HepG2 (cell line): ENCODE data around the gene PRDM15. TPM values are rescaled to one million over a fixed set of nuclear protein-coding genes. Genes with fewer than 3 reads are reported as not detected.

ENCODE experiments used
- ATF7-NPFF ChIP-seq: sonication (generic); formaldehyde crosslinking; IDR thresholded peaks from 2 replicates; pipeline ENCODE4 v1.8.1; 2023; ENCODE audit warnings: mild to moderate bottlenecking, low read depth, missing genetic modification reagents, moderate library complexity
- CBX1 ChIP-seq: IDR thresholded peaks from one replicate; pipeline ENCODE4 v1.6.1; 2016; ENCODE audit warnings: antibody characterized with exemption, low read depth
- ETS1 ChIP-seq: sonication (generic); formaldehyde crosslinking; IDR thresholded peaks from 2 replicates; pipeline ENCODE4 v1.4.0; 2020; ENCODE audit warnings: missing genetic modification reagents
- ETV6 ChIP-seq: sonication (generic); formaldehyde crosslinking; conservative IDR thresholded peaks from 2 replicates; pipeline ENCODE4 v1.4.0; 2020; ENCODE audit warnings: missing genetic modification reagents
- FIP1L1 ChIP-seq: fragments of 200-400 bp; formaldehyde crosslinking; IDR thresholded peaks from 2 replicates; pipeline ENCODE4 v1.6.1; 2018; ENCODE audit warnings: low read depth, mild to moderate bottlenecking, low read length, moderate library complexity, borderline replicate concordance; ENCODE audit not compliant: insufficient read depth
- FOXJ3 ChIP-seq: sonication (generic); formaldehyde crosslinking; IDR thresholded peaks from 2 replicates; pipeline ENCODE4 v1.4.0; 2020; ENCODE audit warnings: missing genetic modification reagents, mild to moderate bottlenecking, borderline replicate concordance
- FOXO4 ChIP-seq: sonication (generic); formaldehyde crosslinking; conservative IDR thresholded peaks from 2 replicates; pipeline ENCODE4 v1.8.1; 2023; ENCODE audit warnings: missing genetic modification reagents
- HNRNPH1 ChIP-seq: fragments of 200-400 bp; formaldehyde crosslinking; optimal IDR thresholded peaks from 2 replicates; pipeline ENCODE3; 2017; ENCODE audit warnings: mild to moderate bottlenecking, low read depth, low read length
- JDP2 ChIP-seq: sonication (generic); formaldehyde crosslinking; IDR thresholded peaks from 2 replicates; pipeline ENCODE4 v1.8.1; 2022; ENCODE audit warnings: missing genetic modification reagents, borderline replicate concordance
- MXI1 ChIP-seq: IDR thresholded peaks from 3 replicates; pipeline ENCODE4 v1.6.1; 2012; ENCODE audit warnings: low read depth, low read length, inconsistent platforms, borderline replicate concordance
- MYNN ChIP-seq: sonication (generic); formaldehyde crosslinking; IDR thresholded peaks from 2 replicates; pipeline ENCODE4 v1.4.0; 2020; ENCODE audit warnings: mild to moderate bottlenecking, low read depth, missing genetic modification reagents
- NCOR1 ChIP-seq: fragments of 200-600 bp; sonication (generic); IDR thresholded peaks from 2 replicates; pipeline ENCODE4 v1.7.0; 2017; ENCODE audit warnings: antibody characterized with exemption, low read length, borderline replicate concordance
- NR2F1 ChIP-seq, 2 experiments: fragments of 450-650 bp in 1 of 2; formaldehyde crosslinking in 1 of 2; IDR thresholded peaks; 2 replicates each; pipeline versions ENCODE4 v1.5.0 to v1.6.1; 2016 to 2020; ENCODE audit warnings: mild to moderate bottlenecking in 1 of 2, missing compliant biosample characterization in 1 of 2, missing genetic modification reagents in 1 of 2, moderate library complexity in 1 of 2
- SIX4 ChIP-seq: sonication (generic); formaldehyde crosslinking; IDR thresholded peaks from 2 replicates; pipeline ENCODE4 v1.4.0; 2020; ENCODE audit warnings: missing genetic modification reagents
- SKI ChIP-seq: fragments of 450-650 bp; IDR thresholded peaks from one replicate; pipeline ENCODE4 v1.6.1; 2018; ENCODE audit warnings: mild to moderate bottlenecking; ENCODE audit not compliant: partially characterized antibody
- TEAD3 ChIP-seq: optimal IDR thresholded peaks from 2 replicates; pipeline ENCODE3; 2016; ENCODE audit warnings: borderline replicate concordance
- ZNF207 ChIP-seq: fragments of 450-650 bp; IDR thresholded peaks from 2 replicates; pipeline ENCODE4 v1.6.1; 2016; ENCODE audit warnings: antibody characterized with exemption, borderline replicate concordance
- ZNF530 ChIP-seq: sonication (generic); formaldehyde crosslinking; IDR thresholded peaks from 2 replicates; pipeline ENCODE4 v1.5.0; 2020; ENCODE audit warnings: low read depth, mild to moderate bottlenecking, missing genetic modification reagents
- ZNF574 ChIP-seq: sonication (generic); formaldehyde crosslinking; IDR thresholded peaks from 2 replicates; pipeline ENCODE4 v1.4.0; 2020; ENCODE audit warnings: missing genetic modification reagents
- ZNF878 ChIP-seq: sonication (generic); formaldehyde crosslinking; IDR thresholded peaks from 2 replicates; pipeline ENCODE4 v1.8.1; 2023; ENCODE audit warnings: mild to moderate bottlenecking, missing genetic modification reagents, moderate library complexity
- ZSCAN22 ChIP-seq: sonication (generic); formaldehyde crosslinking; IDR thresholded peaks from 2 replicates; pipeline ENCODE4 v1.4.0; 2020; ENCODE audit warnings: mild to moderate bottlenecking, missing genetic modification reagents
- polyA plus RNA-seq, 8 experiments: library from polyadenylated mRNA; depleted of rRNA in 3 of 8; stranded (reverse) in 7 of 8; unstranded in 1 of 8; fragments of >200 nt; fragmentation: Illumina TruSeq in 4 of 8; extraction: Trizol in 4 of 8; gene quantifications; 2 replicates each; pipeline versions ENCODE4 v1.2.1 to v1.2.3, GENCODE V29; 2011 to 2016; ENCODE audit warnings: low read depth in 4 of 8, missing spikeins in 1 of 8, mixed read lengths in 1 of 8; ENCODE audit not compliant: insufficient read depth in 1 of 8
- total RNA-seq, 5 experiments: library from RNA; depleted of rRNA; stranded (reverse); fragments of >200 nt; fragmentation: Illumina TruSeq; extraction: Trizol; gene quantifications; 2 replicates each; pipeline ENCODE4 v1.2.3, GENCODE V29; 2016; ENCODE audit warnings: low read depth in 1 of 5

PRDM15 gene
- total and polyA plus RNA-seq, 2 of the 13 experiments (the other 11 are each of a cell fraction or from before 2014, with no cell fraction given), result 4.0 to 6.9 TPM

GRCh38 chr21:41765420-41765821 is 113.7 kb downstream of the PRDM15 start (continued):
- TF ChIP-seq FOXO4 (CRISPR knock-in tag) (no peak), ZNF207 (no peak), SKI (no peak), SIX4 (CRISPR knock-in tag) (no peak), MYNN (CRISPR knock-in tag) (no peak), HNRNPH1 (no peak), FOXJ3 (no peak), FIP1L1 (no peak), ZNF878 (CRISPR knock-in tag) (no peak), ETS1 (CRISPR knock-in tag) (no peak), ZSCAN22 (CRISPR knock-in tag) (no peak), JDP2 (no peak), ZNF574 (CRISPR knock-in tag) (no peak), NR2F1 (CRISPR knock-in tag; IDR thresholded peaks at IDR 0.05) (no peak), ETV6 (CRISPR knock-in tag) (no peak), TEAD3 (CRISPR knock-in tag) (no peak), NCOR1 (no peak), ATF7-NPFF (CRISPR knock-in tag) (no peak), CBX1 (no peak), ZNF530 (0 out of 2 replicates have a peak, but pooled peaks have one; percentile 37), MXI1 (no peak)
